Ishikawa (cell line): ENCODE data around the gene PLIN4.

ENCODE experiments used
- CEBPB ChIP-seq: IDR thresholded peaks from 2 replicates; pipeline ENCODE4 v1.6.1; 2012
- CREB1 ChIP-seq: IDR thresholded peaks from 2 replicates; pipeline ENCODE4 v1.6.1; 2012; ENCODE audit warnings: low read depth
- EGR1 ChIP-seq: IDR thresholded peaks from 2 replicates; pipeline ENCODE4 v1.6.1; 2012
- EP300 ChIP-seq: IDR thresholded peaks from 2 replicates; pipeline ENCODE4 v1.6.1; 2012; ENCODE audit warnings: borderline replicate concordance
- MAX ChIP-seq: IDR thresholded peaks from 2 replicates; pipeline ENCODE4 v1.6.1; 2012
- RAD21 ChIP-seq: IDR thresholded peaks from 2 replicates; pipeline ENCODE4 v1.6.1; 2012; ENCODE audit warnings: low read depth
- REST ChIP-seq: IDR thresholded peaks from 2 replicates; pipeline ENCODE4 v1.6.1; 2012; ENCODE audit warnings: low read depth, mild to moderate bottlenecking
- TAF1 ChIP-seq: IDR thresholded peaks from 2 replicates; pipeline ENCODE4 v1.6.1; 2012; ENCODE audit warnings: low read depth, mild to moderate bottlenecking
- TCF12 ChIP-seq: IDR thresholded peaks from 2 replicates; pipeline ENCODE4 v1.6.1; 2012; ENCODE audit warnings: low read depth
- TEAD4 ChIP-seq: IDR thresholded peaks from 2 replicates; pipeline ENCODE4 v1.6.1; 2012
- YY1 ChIP-seq: IDR thresholded peaks from 2 replicates; pipeline ENCODE4 v1.6.1; 2012; ENCODE audit warnings: low read depth

GRCh38 chr19:4555657-4556561 lies 37.6 kb upstream of the PLIN4 start:
- no peak for TF ChIP-seq TAF1
- TF ChIP-seq CEBPB, result no peak; the same call in 1 of the 2 replicates
- no peak for TF ChIP-seq YY1
- TF ChIP-seq EP300, result no peak
- TF ChIP-seq REST, result no peak
- TF ChIP-seq CREB1, result no peak
- no peak; the same call in 1 of the 2 replicates for TF ChIP-seq TCF12
- TF ChIP-seq RAD21, result no peak
- TF ChIP-seq EGR1, result peak; percentile 95
- no peak for TF ChIP-seq TEAD4
- TF ChIP-seq MAX, result peak; percentile 7; the same call in 1 of the 2 replicates
